Stimulated activated CD4-positive, alpha-beta T cell treated with anti-CD3 and anti-CD28 coated beads, Interleukin-4, amount 100 ng/mL, for 1 hour (primary cell): Measurements from ENCODE around the gene ADAMTS7.
"Not testable (repeated sequence)": the region's sequence is repeated elsewhere in the genome, so short reads cannot be mapped to it uniquely, and the experiment has no call there.

ENCODE experiments used
- DNase-seq: peaks from one replicate; pipeline ENCODE4 v3.0.0-alpha.2; 2020

Gene ADAMTS7

GRCh38 chr15:78811124-78811824 lies at the start of gene ADAMTS7:
TSS of gene ADAMTS7 (minus strand) at chr15:78811464. CDS start at chr15:78811220, 244 bp downstream.
- peak; percentile 49 for DNase-seq

- DNase-seq: peak; percentile 76
These were observed 48.9 kb upstream of the ADAMTS7 start for GRCh38 chr15:78859971-78860719.

- DNase-seq: no peak
These were observed 44.5 kb upstream of the ADAMTS7 start for GRCh38 chr15:78855746-78856145.

- DNase-seq: no peak
These were observed 43.6 kb upstream of the ADAMTS7 start for GRCh38 chr15:78854833-78855372.

- no peak for DNase-seq
These were observed 42.2 kb upstream of the ADAMTS7 start for GRCh38 chr15:78853500-78853899.

- DNase-seq: no peak
These were observed 39.9 kb upstream of the ADAMTS7 start for GRCh38 chr15:78850941-78851755.

- DNase-seq: no peak
These were observed 39.1 kb upstream of the ADAMTS7 start for GRCh38 chr15:78850352-78850751.

GRCh38 chr15:78847387-78847906 lies 36.2 kb upstream of the ADAMTS7 start:
- DNase-seq: not testable (repeated sequence)

- DNase-seq: not testable (repeated sequence)
These were observed 35.6 kb upstream of the ADAMTS7 start for GRCh38 chr15:78846906-78847305.

- DNase-seq: no peak
These were observed 31.3 kb upstream of the ADAMTS7 start for GRCh38 chr15:78842519-78842918.

GRCh38 chr15:78841891-78842290 lies 30.6 kb upstream of the ADAMTS7 start:
- DNase-seq: no peak

GRCh38 chr15:78841376-78841706 lies 30.1 kb upstream of the ADAMTS7 start:
- DNase-seq: no peak

- no peak for DNase-seq
These were observed 29.6 kb upstream of the ADAMTS7 start for GRCh38 chr15:78840661-78841375.

GRCh38 chr15:78839151-78839550 lies 27.9 kb upstream of the ADAMTS7 start:
- DNase-seq: not testable (repeated sequence)

- DNase-seq: no peak
These were observed 27.2 kb upstream of the ADAMTS7 start for GRCh38 chr15:78838489-78838888.

GRCh38 chr15:78837543-78837942 lies 26.3 kb upstream of the ADAMTS7 start:
- DNase-seq: no peak

GRCh38 chr15:78837131-78837530 lies 25.9 kb upstream of the ADAMTS7 start:
- no peak for DNase-seq

- no peak for DNase-seq
These were observed 25.1 kb upstream of the ADAMTS7 start for GRCh38 chr15:78836333-78836732.

GRCh38 chr15:78831229-78832207 lies 20.3 kb upstream of the ADAMTS7 start:
- DNase-seq: no peak

GRCh38 chr15:78830514-78831228 lies 19.4 kb upstream of the ADAMTS7 start:
- no peak for DNase-seq
